Trophoblast cell (in vitro differentiated cells and primary cell): ENCODE results near the gene PLCB2.

Experiments
- DNase-seq, 2 donors: peaks; one replicate each; pipeline ENCODE4 v3.0.0-alpha.2; 2016
- H2AFZ ChIP-seq: 2 replicates; pipeline ENCODE4 v1.6.1; 2013; ENCODE audit warnings: low read length, moderate library complexity, mild to moderate bottlenecking; ENCODE audit not compliant: insufficient read depth, poor library complexity
- H2AK5ac ChIP-seq: 2 replicates; pipeline ENCODE4 v1.6.1; 2013; ENCODE audit warnings: mild to moderate bottlenecking, low read length
- H2BK120ac ChIP-seq: 2 replicates; pipeline ENCODE4 v1.6.1; 2013; ENCODE audit warnings: low read length, mild to moderate bottlenecking, moderate library complexity; ENCODE audit not compliant: insufficient read depth, poor library complexity
- H2BK12ac ChIP-seq: 2 replicates; pipeline ENCODE4 v1.6.1; 2013; ENCODE audit warnings: mild to moderate bottlenecking, low read length, moderate library complexity
- H2BK5ac ChIP-seq: 2 replicates; pipeline ENCODE4 v1.6.1; 2013; ENCODE audit warnings: low read length, low read depth, moderate library complexity, mild to moderate bottlenecking; ENCODE audit not compliant: poor library complexity
- H3K14ac ChIP-seq: 2 replicates; pipeline ENCODE4 v1.6.1; 2013; ENCODE audit warnings: mild to moderate bottlenecking, low read length
- H3K18ac ChIP-seq: 2 replicates; pipeline ENCODE4 v1.6.1; 2013; ENCODE audit warnings: mild to moderate bottlenecking, low read length
- H3K23ac ChIP-seq: 2 replicates; pipeline ENCODE4 v1.6.1; 2013; ENCODE audit warnings: low read length
- H3K27ac ChIP-seq: 2 replicates; pipeline ENCODE4 v1.5.1; 2013; ENCODE audit warnings: low read depth, mild to moderate bottlenecking, inconsistent platforms, low read length, moderate library complexity
- H3K27me3 ChIP-seq: 2 replicates; pipeline ENCODE4 v1.6.1; 2013; ENCODE audit warnings: inconsistent platforms, mild to moderate bottlenecking, low read length, moderate library complexity; ENCODE audit not compliant: insufficient read depth
- H3K36me3 ChIP-seq, 2 experiments: 1 replicate in 1 of 2; 2 replicates in 1 of 2; pipeline ENCODE4 v1.6.1; 2013; ENCODE audit warnings: low read length in 2 of 2, mild to moderate bottlenecking in 2 of 2, moderate library complexity in 1 of 2; ENCODE audit not compliant: insufficient read depth in 2 of 2, control insufficient read depth in 1 of 2
- H3K4ac ChIP-seq: 2 replicates; pipeline ENCODE4 v1.6.1; 2013; ENCODE audit warnings: low read depth, mild to moderate bottlenecking, low read length, moderate library complexity
- H3K4me1 ChIP-seq, 2 experiments: 1 replicate in 1 of 2; 2 replicates in 1 of 2; pipeline ENCODE4 v1.6.1; 2013; ENCODE audit warnings: low read length in 2 of 2, mild to moderate bottlenecking in 2 of 2, moderate library complexity in 1 of 2; ENCODE audit not compliant: insufficient read depth in 2 of 2, control insufficient read depth in 1 of 2
- H3K4me2 ChIP-seq: 2 replicates; pipeline ENCODE4 v1.6.1; 2013; ENCODE audit warnings: inconsistent platforms, mild to moderate bottlenecking, low read length, moderate library complexity
- H3K4me3 ChIP-seq: 2 replicates; pipeline ENCODE4 v1.5.1; 2013; ENCODE audit warnings: mild to moderate bottlenecking, low read depth, low read length, inconsistent platforms
- H3K79me1 ChIP-seq: one replicate; pipeline ENCODE4 v1.6.1; 2013; ENCODE audit warnings: low read length
- H3K79me2 ChIP-seq: 2 replicates; pipeline ENCODE4 v1.6.1; 2013; ENCODE audit warnings: low read length, mild to moderate bottlenecking; ENCODE audit not compliant: control insufficient read depth, insufficient read depth, poor library complexity
- H3K9ac ChIP-seq: 2 replicates; pipeline ENCODE4 v1.6.1; 2013; ENCODE audit warnings: mild to moderate bottlenecking, low read length
- H3K9me3 ChIP-seq: 2 replicates; pipeline ENCODE4 v1.6.1; 2013; ENCODE audit warnings: low read depth, mild to moderate bottlenecking, control low read depth, inconsistent platforms, low read length; ENCODE audit not compliant: insufficient read depth
- H4K12ac ChIP-seq: 2 replicates; pipeline ENCODE4 v1.6.1; 2013; ENCODE audit warnings: low read depth, mild to moderate bottlenecking, low read length, moderate library complexity
- H4K8ac ChIP-seq: 2 replicates; pipeline ENCODE4 v1.6.1; 2013; ENCODE audit warnings: low read depth, mild to moderate bottlenecking, low read length, moderate library complexity
- H4K91ac ChIP-seq: one replicate; pipeline ENCODE4 v1.6.1; 2013; ENCODE audit warnings: low read depth, mild to moderate bottlenecking, low read length, moderate library complexity
- WGBS: extraction: QIAGEN DNeasy Blood & Tissue Kit; methylation state at CpG from one replicate; pipeline ENCODE4 v1.1.7; 2013; ENCODE audit warnings: missing lambda C conversion rate; ENCODE audit not compliant: insufficient read length, insufficient coverage; ENCODE audit errors: extremely low coverage; 5-methylcytosine and 5-hydroxymethylcytosine counted together

Gene PLCB2

GRCh38 chr15:40347559-40348473 lies 40.1 kb upstream of the PLCB2 start:
- no peak overlapping the region for H3K18ac ChIP-seq
- H3K9me3 ChIP-seq, result peaks cover 2% of the 10 kb centered on the region
- WGBS, result no CpG with 5 or more reads among the region's 11 CpGs
- no peaks in the 10 kb centered on the region for H3K4me1 ChIP-seq
- H3K4me3 ChIP-seq, result no peak overlapping the region
- H3K4ac ChIP-seq, result no peak overlapping the region
- H2BK5ac ChIP-seq, result no peak overlapping the region
- H3K27me3 ChIP-seq, result no peaks in the 10 kb centered on the region
- H3K23ac ChIP-seq, result no peak overlapping the region
- H4K8ac ChIP-seq, result no peak overlapping the region
- no peak overlapping the region for H2AFZ ChIP-seq
- H4K12ac ChIP-seq, result no peak overlapping the region
- H3K14ac ChIP-seq, result no peak overlapping the region
- H2AK5ac ChIP-seq, result no peak overlapping the region
- no peak overlapping the region for H3K27ac ChIP-seq
- no peak overlapping the region for H3K4me2 ChIP-seq
- no peaks in the 10 kb centered on the region for H3K36me3 ChIP-seq
- no peaks in the 10 kb centered on the region for H3K79me2 ChIP-seq
- H3K79me1 ChIP-seq, result no peaks in the 10 kb centered on the region
- H2BK12ac ChIP-seq, result no peak overlapping the region
- no peak overlapping the region for H4K91ac ChIP-seq
- no peak overlapping the region for H3K9ac ChIP-seq
- peak; percentile 42 to 55 for DNase-seq
- H2BK120ac ChIP-seq, result no peak overlapping the region

GRCh38 chr15:40346579-40347558 lies 39.1 kb upstream of the PLCB2 start:
- H4K8ac ChIP-seq, result no peak overlapping the region
- no peak overlapping the region for H2BK120ac ChIP-seq
- WGBS, result no CpG with 5 or more reads among the region's 15 CpGs
- H2AFZ ChIP-seq, result no peak overlapping the region
- H3K14ac ChIP-seq, result no peak overlapping the region
- H2AK5ac ChIP-seq, result no peak overlapping the region
- H2BK5ac ChIP-seq, result no peak overlapping the region
- H4K12ac ChIP-seq, result no peak overlapping the region
- peaks cover 2% of the 10 kb centered on the region for H3K9me3 ChIP-seq
- no peak overlapping the region for H2BK12ac ChIP-seq
- no peak overlapping the region for H3K23ac ChIP-seq
- H3K4me2 ChIP-seq, result no peak overlapping the region
- H3K27me3 ChIP-seq, result no peaks in the 10 kb centered on the region
- no peak overlapping the region for H3K4ac ChIP-seq
- H3K9ac ChIP-seq, result no peak overlapping the region
- no peaks in the 10 kb centered on the region for H3K4me1 ChIP-seq
- no peak for DNase-seq
- H3K4me3 ChIP-seq, result no peak overlapping the region
- no peak overlapping the region for H3K27ac ChIP-seq
- H3K18ac ChIP-seq, result no peak overlapping the region
- no peak overlapping the region for H4K91ac ChIP-seq
- no peaks in the 10 kb centered on the region for H3K79me1 ChIP-seq
- H3K36me3 ChIP-seq, result no peaks in the 10 kb centered on the region
- H3K79me2 ChIP-seq, result no peaks in the 10 kb centered on the region

GRCh38 chr15:40345867-40346578 lies 38.3 kb upstream of the PLCB2 start:
- H2AFZ ChIP-seq, result no peak overlapping the region
- no peak overlapping the region for H2BK12ac ChIP-seq
- no peak overlapping the region for H4K8ac ChIP-seq
- H3K14ac ChIP-seq, result no peak overlapping the region
- H3K79me1 ChIP-seq, result no peaks in the 10 kb centered on the region
- no peak overlapping the region for H3K9ac ChIP-seq
- H3K9me3 ChIP-seq, result peaks cover 2% of the 10 kb centered on the region
- H3K4ac ChIP-seq, result no peak overlapping the region
- WGBS, result no CpG with 5 or more reads among the region's 6 CpGs
- H2BK5ac ChIP-seq, result no peak overlapping the region
- H4K12ac ChIP-seq, result no peak overlapping the region
- H3K4me1 ChIP-seq, result no peaks in the 10 kb centered on the region
- H3K36me3 ChIP-seq, result no peaks in the 10 kb centered on the region
- H3K4me3 ChIP-seq, result no peak overlapping the region
- no peaks in the 10 kb centered on the region for H3K79me2 ChIP-seq
- H3K18ac ChIP-seq, result no peak overlapping the region
- no peak overlapping the region for H3K27ac ChIP-seq
- DNase-seq, result no peak
- no peak overlapping the region for H2AK5ac ChIP-seq
- H3K4me2 ChIP-seq, result no peak overlapping the region
- no peak overlapping the region for H4K91ac ChIP-seq
- no peak overlapping the region for H3K23ac ChIP-seq
- no peak overlapping the region for H2BK120ac ChIP-seq
- H3K27me3 ChIP-seq, result no peaks in the 10 kb centered on the region

DNA sequence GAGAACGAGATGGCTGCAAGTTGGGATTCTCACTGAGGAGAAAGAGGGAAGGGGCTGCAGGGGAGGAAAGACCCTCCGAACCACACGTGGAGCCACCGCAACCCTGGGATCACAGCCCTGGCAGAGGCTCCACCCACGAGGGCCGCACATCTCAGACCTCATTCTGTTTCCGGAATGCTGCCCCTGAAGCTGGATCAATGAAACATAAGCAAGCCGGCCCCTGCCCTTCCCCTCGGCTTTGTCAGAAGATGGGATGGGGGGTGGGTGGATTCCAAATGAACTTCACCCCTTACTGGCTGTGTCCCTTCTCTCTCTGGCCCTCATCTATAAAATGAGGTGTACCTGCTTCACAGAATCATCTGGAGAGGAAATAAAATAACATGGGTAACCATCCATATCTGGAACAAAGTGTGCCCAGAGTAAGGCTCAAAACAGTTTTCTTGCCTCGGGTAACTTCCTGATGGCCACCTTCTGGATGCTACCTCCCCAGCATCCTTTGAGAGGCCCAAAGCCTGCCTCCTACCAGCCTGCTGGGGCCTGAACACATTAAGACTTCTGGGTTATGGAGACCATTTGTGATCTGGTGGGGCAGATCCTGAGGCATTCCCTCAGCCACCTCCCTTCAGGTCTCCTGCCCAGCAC lies 37.6 kb upstream of the PLCB2 start:
- no peak overlapping the region for H3K23ac ChIP-seq
- no CpG with 5 or more reads among the region's 10 CpGs for WGBS

More for the DNA sequence above, 37.6 kb upstream of the PLCB2 start:
- H3K27me3 ChIP-seq, result no peaks in the 10 kb centered on the region
- DNase-seq, result no peak
- H3K27ac ChIP-seq, result no peak overlapping the region
- no peaks in the 10 kb centered on the region for H3K79me1 ChIP-seq
- no peak overlapping the region for H4K91ac ChIP-seq
- H3K9ac ChIP-seq, result no peak overlapping the region
- H2BK120ac ChIP-seq, result no peak overlapping the region
- H3K36me3 ChIP-seq, result no peaks in the 10 kb centered on the region
- no peak overlapping the region for H3K4me3 ChIP-seq
- H3K4me1 ChIP-seq, result peaks cover 0 to 3% of the 10 kb centered on the region in 2 experiments
- H4K8ac ChIP-seq, result no peak overlapping the region
- no peak overlapping the region for H2BK5ac ChIP-seq
- H2BK12ac ChIP-seq, result no peak overlapping the region
- H3K14ac ChIP-seq, result no peak overlapping the region
- no peak overlapping the region for H2AK5ac ChIP-seq
- no peaks in the 10 kb centered on the region for H3K79me2 ChIP-seq
- no peak overlapping the region for H4K12ac ChIP-seq
- no peak overlapping the region for H3K4me2 ChIP-seq
- no peak overlapping the region for H3K18ac ChIP-seq
- peaks cover 2% of the 10 kb centered on the region for H3K9me3 ChIP-seq
- no peak overlapping the region for H3K4ac ChIP-seq
- H2AFZ ChIP-seq, result no peak overlapping the region
